ENCODE measurements around the gene PTGER1.
"Not testable (repeated sequence)": the region's sequence is repeated elsewhere in the genome, so short reads cannot be mapped to it uniquely, and the experiment has no call there.

Gene PTGER1

GRCh38 chr19:14475251-14476073 is at the start of gene PTGER1:
Gene PTGER1 (minus strand): TSS chr19:14475354. CDS start chr19:14474320, 1,034 bp downstream.
- no peak for DNase-seq

GRCh38 chr19:14520543-14520942 is 45.4 kb upstream of the PTGER1 start:
- no peak for DNase-seq

GRCh38 chr19:14519860-14520407 is 44.8 kb upstream of the PTGER1 start:
- no peak for DNase-seq

- no peak for DNase-seq
These were observed 44.2 kb upstream of the PTGER1 start for GRCh38 chr19:14519245-14519859.

GRCh38 chr19:14517840-14518505 is 42.8 kb upstream of the PTGER1 start, which contains the start of gene DNAJB1:
Gene DNAJB1 (minus strand): TSS chr19:14518397. CDS start chr19:14518349, 48 bp downstream.
- peak; percentile 57 for DNase-seq

GRCh38 chr19:14517446-14517839 is 42.3 kb upstream of the PTGER1 start:
- DNase-seq, result no peak

- no peak for DNase-seq
These were observed 41.7 kb upstream of the PTGER1 start for GRCh38 chr19:14516746-14517438.

- DNase-seq, result no peak
These were observed 40.9 kb upstream of the PTGER1 start for GRCh38 chr19:14516048-14516534.

GRCh38 chr19:14515501-14516047 is 40.4 kb upstream of the PTGER1 start:
- no peak for DNase-seq

GRCh38 chr19:14514215-14514863 is 39.2 kb upstream of the PTGER1 start:
- no peak for DNase-seq

GRCh38 chr19:14512406-14512961 is 37.3 kb upstream of the PTGER1 start:
- no peak for DNase-seq

GRCh38 chr19:14511229-14511593 is 36.1 kb upstream of the PTGER1 start:
- no peak for DNase-seq

GRCh38 chr19:14510311-14511228 is 35.4 kb upstream of the PTGER1 start:
- DNase-seq, result no peak

GRCh38 chr19:14507704-14508542 is 32.8 kb upstream of the PTGER1 start:
- DNase-seq, result no peak

GRCh38 chr19:14505488-14506239 is 30.5 kb upstream of the PTGER1 start:
- DNase-seq, result no peak

- not testable (repeated sequence) for DNase-seq
These were observed 29.4 kb upstream of the PTGER1 start for GRCh38 chr19:14504575-14504974.

GRCh38 chr19:14503285-14503684 is 28.1 kb upstream of the PTGER1 start:
- no peak for DNase-seq

GRCh38 chr19:14502334-14503092 is 27.4 kb upstream of the PTGER1 start:
- no peak for DNase-seq

Data from KG1 (cell line).